ENCODE measurements around the gene LPAR3. TPM values are rescaled to one million over a fixed set of nuclear protein-coding genes. Genes with fewer than 3 reads are reported as not detected.

The LPAR3 gene
- total RNA-seq, 1 experiment from 2014 or later = 0.13 TPM

DNA sequence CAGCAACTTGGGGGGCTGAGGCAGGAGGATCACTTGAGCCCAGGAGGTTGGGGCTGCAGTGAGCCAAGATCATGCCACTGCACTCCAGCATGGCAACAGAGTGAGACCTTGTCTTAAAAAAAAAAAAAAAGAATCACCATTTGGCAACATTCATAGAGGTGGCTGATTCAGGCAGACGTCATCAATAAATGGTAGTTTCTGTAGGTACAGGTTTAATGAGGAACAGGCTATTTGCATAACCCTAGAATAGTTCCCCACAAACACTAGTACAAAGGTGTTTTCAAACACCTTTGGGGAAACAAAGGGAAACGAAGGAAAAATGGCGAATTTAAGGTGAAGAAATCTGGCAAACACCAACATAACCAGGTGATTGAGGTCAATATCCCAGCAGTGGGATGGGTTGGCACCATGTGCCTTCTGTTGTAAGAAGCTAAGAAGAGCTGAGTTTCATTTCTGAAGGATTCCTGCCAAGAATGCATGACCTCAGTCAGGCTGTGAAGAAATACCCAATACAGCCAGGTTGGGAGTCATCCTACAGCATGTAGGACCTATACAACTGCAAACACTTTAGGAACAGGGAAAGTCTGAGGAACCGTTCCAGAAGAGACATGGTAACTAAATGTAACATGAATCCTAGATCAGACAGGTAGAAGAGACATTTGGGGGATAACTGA lies 5.6 kb downstream of the LPAR3 start:
- DNase-seq (ENCODE audit: low spot score) = no peak
- no TSS peak for BruUV-seq (replicated peaks)
- no peaks in the 10 kb centered on the region for H3K36me3 ChIP-seq (ENCODE audit: insufficient read depth, low read length, poor library complexity, severe bottlenecking)
- no peaks in the 10 kb centered on the region for H3K9me3 ChIP-seq (ENCODE audit: low read depth, low read length, poor library complexity, severe bottlenecking)
- H3K4me3 ChIP-seq (ENCODE audit: low read depth, low read length, poor library complexity, severe bottlenecking) = no peak overlapping the region
- CTCF ChIA-PET = no interaction called here
- H3K27me3 ChIP-seq (replicated peaks; ENCODE audit: insufficient read depth, low read depth, low read length, poor library complexity) = peaks cover 24% of the 10 kb centered on the region
- no peak for TF ChIP-seq EZH2 (IDR thresholded peaks at IDR 0.05; ENCODE audit: borderline replicate concordance, low read depth, low read length, poor library complexity, severe bottlenecking)
- TF ChIP-seq, protein P1, sequence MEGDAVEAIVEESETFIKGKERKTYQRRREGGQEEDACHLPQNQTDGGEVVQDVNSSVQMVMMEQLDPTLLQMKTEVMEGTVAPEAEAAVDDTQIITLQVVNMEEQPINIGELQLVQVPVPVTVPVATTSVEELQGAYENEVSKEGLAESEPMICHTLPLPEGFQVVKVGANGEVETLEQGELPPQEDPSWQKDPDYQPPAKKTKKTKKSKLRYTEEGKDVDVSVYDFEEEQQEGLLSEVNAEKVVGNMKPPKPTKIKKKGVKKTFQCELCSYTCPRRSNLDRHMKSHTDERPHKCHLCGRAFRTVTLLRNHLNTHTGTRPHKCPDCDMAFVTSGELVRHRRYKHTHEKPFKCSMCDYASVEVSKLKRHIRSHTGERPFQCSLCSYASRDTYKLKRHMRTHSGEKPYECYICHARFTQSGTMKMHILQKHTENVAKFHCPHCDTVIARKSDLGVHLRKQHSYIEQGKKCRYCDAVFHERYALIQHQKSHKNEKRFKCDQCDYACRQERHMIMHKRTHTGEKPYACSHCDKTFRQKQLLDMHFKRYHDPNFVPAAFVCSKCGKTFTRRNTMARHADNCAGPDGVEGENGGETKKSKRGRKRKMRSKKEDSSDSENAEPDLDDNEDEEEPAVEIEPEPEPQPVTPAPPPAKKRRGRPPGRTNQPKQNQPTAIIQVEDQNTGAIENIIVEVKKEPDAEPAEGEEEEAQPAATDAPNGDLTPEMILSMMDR (conservative IDR thresholded peaks at IDR 0.05; ENCODE audit: low read depth, low read length) = no peak
- POLR2A ChIA-PET (ENCODE audit: low non-redundant PET) = no interaction called here
- H3K4me1 ChIP-seq (ENCODE audit: insufficient read depth, low read length, poor library complexity, severe bottlenecking) = no peaks in the 10 kb centered on the region
- no peak overlapping the region for H3K27ac ChIP-seq (ENCODE audit: low read depth, low read length, poor library complexity, severe bottlenecking)
- intact Hi-C loops (cut with micrococcal nuclease; ENCODE audit: unreplicated experiment) = no loop called here

DNA sequence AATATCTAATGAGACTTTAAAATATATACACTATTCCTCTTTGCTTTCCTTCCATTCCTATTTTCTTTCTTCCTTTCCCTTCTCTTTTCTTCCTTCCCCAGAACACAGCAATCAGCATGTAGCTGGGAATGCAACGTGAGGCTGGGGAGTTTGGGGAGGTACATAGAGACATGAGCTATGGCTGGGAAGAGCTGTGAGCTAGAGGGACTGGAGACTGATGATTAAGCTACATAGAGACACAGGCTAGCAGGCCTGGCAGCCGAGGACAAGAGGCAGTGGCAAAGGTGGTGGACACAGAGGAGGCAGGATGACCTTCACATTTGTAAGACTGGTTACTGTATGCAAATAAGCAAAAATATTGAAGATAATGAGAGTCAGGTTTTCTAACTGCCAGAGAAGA lies 7.5 kb downstream of the LPAR3 start:
- no peak overlapping the region for H3K27ac ChIP-seq (ENCODE audit: low read depth, low read length, poor library complexity, severe bottlenecking)
- TF ChIP-seq EZH2 (IDR thresholded peaks at IDR 0.05; ENCODE audit: borderline replicate concordance, low read depth, low read length, poor library complexity, severe bottlenecking) = no peak
- intact Hi-C loops (cut with micrococcal nuclease; ENCODE audit: unreplicated experiment) = no loop called here
- ChIA-PET POLR2A (ENCODE audit: low non-redundant PET) (no interaction called here), CTCF (no interaction called here)
- no peaks in the 10 kb centered on the region for H3K4me1 ChIP-seq (ENCODE audit: insufficient read depth, low read length, poor library complexity, severe bottlenecking)
- no peaks in the 10 kb centered on the region for H3K9me3 ChIP-seq (ENCODE audit: low read depth, low read length, poor library complexity, severe bottlenecking)
- no peak overlapping the region for H3K4me3 ChIP-seq (ENCODE audit: low read depth, low read length, poor library complexity, severe bottlenecking)
- no peak for DNase-seq (ENCODE audit: low spot score)
- BruUV-seq (replicated peaks) = no TSS peak
- H3K36me3 ChIP-seq (ENCODE audit: insufficient read depth, low read length, poor library complexity, severe bottlenecking) = no peaks in the 10 kb centered on the region
- peaks cover 8% of the 10 kb centered on the region for H3K27me3 ChIP-seq (replicated peaks; ENCODE audit: insufficient read depth, low read depth, low read length, poor library complexity)

DNA sequence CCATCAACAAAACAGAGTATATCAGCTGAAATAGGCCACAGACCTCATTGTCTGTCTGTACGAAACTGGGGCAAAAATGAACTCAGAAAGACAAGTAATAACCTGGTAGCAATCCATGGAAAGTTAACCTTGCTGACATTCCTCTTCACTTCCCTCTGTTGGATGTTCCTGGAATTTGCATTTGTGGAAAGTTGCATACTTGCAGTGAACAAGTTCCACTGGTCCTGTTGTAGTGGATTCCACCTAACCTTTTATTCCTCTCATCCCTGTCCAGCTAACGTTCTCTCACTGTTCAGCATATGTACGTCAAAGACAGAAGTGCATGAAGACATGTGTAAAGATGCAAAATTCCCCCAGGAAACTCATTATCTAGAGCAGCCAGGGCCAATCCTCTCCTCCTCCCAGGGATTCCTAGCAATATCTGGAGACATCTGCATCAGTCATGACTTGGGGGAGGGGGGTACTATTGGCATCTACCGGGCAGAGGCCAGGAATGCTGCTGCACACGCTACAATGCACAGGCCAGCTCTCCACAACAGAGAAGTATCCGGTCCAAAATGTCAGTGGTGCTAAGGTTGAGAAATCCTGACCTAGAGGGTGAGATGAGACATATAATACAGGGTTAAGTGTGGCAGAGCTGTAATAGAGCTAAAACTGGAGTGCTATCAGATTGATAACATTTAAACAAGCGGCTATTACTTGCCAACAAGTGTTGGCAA lies 8.2 kb downstream of the LPAR3 start:
- ChIA-PET CTCF (no interaction called here), POLR2A (ENCODE audit: low non-redundant PET) (no interaction called here)
- intact Hi-C loops (cut with micrococcal nuclease; ENCODE audit: unreplicated experiment) = no loop called here
- DNase-seq (ENCODE audit: low spot score) = no peak
- Histone ChIP-seq H3K4me1 (ENCODE audit: insufficient read depth, low read length, poor library complexity, severe bottlenecking) (no peaks in the 10 kb centered on the region), H3K27ac (ENCODE audit: low read depth, low read length, poor library complexity, severe bottlenecking) (no peak overlapping the region), H3K36me3 (ENCODE audit: insufficient read depth, low read length, poor library complexity, severe bottlenecking) (no peaks in the 10 kb centered on the region), H3K9me3 (ENCODE audit: low read depth, low read length, poor library complexity, severe bottlenecking) (no peaks in the 10 kb centered on the region), H3K4me3 (ENCODE audit: low read depth, low read length, poor library complexity, severe bottlenecking) (no peak overlapping the region), H3K27me3 (replicated peaks; ENCODE audit: insufficient read depth, low read depth, low read length, poor library complexity) (peaks cover 6% of the 10 kb centered on the region)
- TF ChIP-seq, protein P1 (conservative IDR thresholded peaks at IDR 0.05; ENCODE audit: low read depth, low read length) = no peak
- no peak for TF ChIP-seq EZH2 (IDR thresholded peaks at IDR 0.05; ENCODE audit: borderline replicate concordance, low read depth, low read length, poor library complexity, severe bottlenecking)
- no TSS peak for BruUV-seq (replicated peaks)

Measured in A673 (cell line).